ENCODE data around the gene ZNF536.

ZNF536 gene

DNA sequence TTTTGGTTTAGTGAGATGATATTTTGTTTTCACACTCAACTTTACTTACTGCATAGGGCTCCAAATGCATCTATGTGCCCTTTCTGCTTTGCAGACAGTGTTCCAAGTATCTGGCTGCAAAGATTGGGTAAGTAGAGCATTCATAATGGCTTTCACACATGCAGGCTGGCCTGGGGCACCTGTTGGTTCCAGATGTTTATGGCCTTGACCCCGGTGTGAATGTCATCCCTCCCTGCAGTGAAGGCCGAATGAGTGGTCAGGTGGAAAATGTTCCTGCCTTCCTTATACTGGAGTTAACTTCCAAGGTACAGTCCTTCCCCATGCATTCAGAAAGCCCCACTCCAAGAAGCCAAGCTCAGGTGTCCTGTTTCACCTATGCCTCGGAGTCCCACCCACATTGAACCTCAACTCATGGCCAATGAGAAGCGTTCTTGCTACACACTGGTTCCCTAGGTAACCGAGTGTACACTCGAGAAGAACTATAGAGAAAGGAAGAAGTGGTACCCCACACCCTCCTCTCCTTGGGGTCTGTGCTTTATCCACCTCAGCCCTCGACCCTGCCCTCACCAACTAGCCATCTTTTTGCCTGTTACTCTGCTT, 23.0 kb upstream of the ZNF536 start:
- H3K27ac ChIP-seq (ENCODE audit: low read length) = no peak overlapping the region
- H3K36me3 ChIP-seq (replicated peaks; ENCODE audit: insufficient read depth, low read length) = no peaks in the 10 kb centered on the region
- no peak overlapping the region for H3K4me2 ChIP-seq (ENCODE audit: low read depth, low read length)
- no peak overlapping the region for H3K4me3 ChIP-seq (ENCODE audit: low read length)
- H3K27me3 ChIP-seq (replicated peaks; ENCODE audit: insufficient read depth, low read length) = peaks cover 76% of the 10 kb centered on the region
- H2AFZ ChIP-seq (ENCODE audit: low read length) = no peak overlapping the region
- no peak for DNase-seq
- H3K4me1 ChIP-seq (ENCODE audit: low read length) = no peaks in the 10 kb centered on the region
- no peaks in the 10 kb centered on the region for H3F3A ChIP-seq (ENCODE audit: insufficient read depth, low read length)
- TF ChIP-seq EZH2phosphoT487 (IDR thresholded peaks at IDR 0.05; ENCODE audit: low read length) = no peak
- TF ChIP-seq CTCF (IDR thresholded peaks at IDR 0.05; ENCODE audit: low read length) = no peak
- TF ChIP-seq EZH2 (optimal IDR thresholded peaks at IDR 0.05; ENCODE audit: low read depth, low read length) = no peak
- H3K9ac ChIP-seq (ENCODE audit: low read length) = no peak overlapping the region
- H3K9me2 ChIP-seq (replicated peaks; ENCODE audit: insufficient read depth, low read length) = no peaks in the 10 kb centered on the region
- no peaks in the 10 kb centered on the region for H3K9me3 ChIP-seq (replicated peaks; ENCODE audit: insufficient read depth, low read length)
- H3K79me2 ChIP-seq (ENCODE audit: low read length) = no peaks in the 10 kb centered on the region
- no peaks in the 10 kb centered on the region for H4K20me1 ChIP-seq (ENCODE audit: insufficient read depth, low read length)

DNA sequence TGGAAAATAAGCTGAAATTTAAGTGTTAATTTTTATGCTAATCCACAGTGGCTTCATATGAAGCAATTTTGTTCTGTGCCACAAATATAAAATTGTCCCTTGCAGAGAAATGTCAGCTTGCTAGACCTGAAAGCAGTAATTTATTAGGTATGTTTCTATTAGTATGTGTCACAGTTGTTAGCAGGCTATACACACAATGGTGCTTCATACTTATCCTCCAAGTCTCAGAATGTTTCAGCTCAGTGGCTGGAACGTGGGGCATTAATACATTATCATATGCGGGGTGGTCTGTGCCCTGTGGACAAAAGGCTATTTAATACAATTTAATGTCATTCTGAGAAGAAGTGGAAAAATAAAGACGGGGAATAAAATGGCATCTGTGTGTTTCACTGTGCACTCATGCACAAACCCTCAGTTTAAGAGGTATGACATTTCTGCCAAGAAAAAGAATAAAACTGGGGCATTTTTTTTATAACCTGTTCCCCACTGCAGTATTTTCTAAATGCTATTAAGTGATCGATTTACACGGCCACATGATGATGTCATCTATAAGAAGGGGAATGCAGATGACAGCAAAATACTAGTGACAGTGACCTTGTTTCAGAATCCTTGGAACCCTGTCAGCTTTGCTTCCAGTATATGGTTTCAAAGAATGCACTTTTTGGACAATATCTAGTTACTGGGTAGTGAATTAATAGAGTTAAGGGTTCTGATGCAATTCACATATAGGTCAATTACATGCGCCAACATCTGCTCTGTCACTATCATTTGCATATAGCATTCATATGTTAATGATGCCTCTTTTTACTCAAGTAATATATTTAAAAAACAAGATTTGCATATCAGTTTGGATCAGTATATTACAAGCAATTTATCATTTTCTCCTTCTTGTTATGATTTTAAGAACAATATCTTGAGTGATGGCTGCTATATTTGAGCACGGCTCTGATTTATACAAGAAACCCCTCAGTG, 21.2 kb upstream of the ZNF536 start:
- Histone ChIP-seq H2AFZ (ENCODE audit: low read length) (no peak overlapping the region), H3K27ac (ENCODE audit: low read length) (no peak overlapping the region), H3F3A (ENCODE audit: insufficient read depth, low read length) (no peaks in the 10 kb centered on the region), H4K20me1 (ENCODE audit: insufficient read depth, low read length) (no peaks in the 10 kb centered on the region), H3K79me2 (ENCODE audit: low read length) (no peaks in the 10 kb centered on the region), H3K4me3 (ENCODE audit: low read length) (no peak overlapping the region), H3K4me1 (ENCODE audit: low read length) (no peaks in the 10 kb centered on the region), H3K36me3 (replicated peaks; ENCODE audit: insufficient read depth, low read length) (no peaks in the 10 kb centered on the region), H3K27me3 (replicated peaks; ENCODE audit: insufficient read depth, low read length) (peaks cover 83% of the 10 kb centered on the region), H3K9ac (ENCODE audit: low read length) (no peak overlapping the region), H3K9me3 (replicated peaks; ENCODE audit: insufficient read depth, low read length) (no peaks in the 10 kb centered on the region), H3K4me2 (ENCODE audit: low read depth, low read length) (no peak overlapping the region), H3K9me2 (replicated peaks; ENCODE audit: insufficient read depth, low read length) (no peaks in the 10 kb centered on the region)
- no peak for DNase-seq
- TF ChIP-seq EZH2 (optimal IDR thresholded peaks at IDR 0.05; ENCODE audit: low read depth, low read length) = no peak

DNA sequence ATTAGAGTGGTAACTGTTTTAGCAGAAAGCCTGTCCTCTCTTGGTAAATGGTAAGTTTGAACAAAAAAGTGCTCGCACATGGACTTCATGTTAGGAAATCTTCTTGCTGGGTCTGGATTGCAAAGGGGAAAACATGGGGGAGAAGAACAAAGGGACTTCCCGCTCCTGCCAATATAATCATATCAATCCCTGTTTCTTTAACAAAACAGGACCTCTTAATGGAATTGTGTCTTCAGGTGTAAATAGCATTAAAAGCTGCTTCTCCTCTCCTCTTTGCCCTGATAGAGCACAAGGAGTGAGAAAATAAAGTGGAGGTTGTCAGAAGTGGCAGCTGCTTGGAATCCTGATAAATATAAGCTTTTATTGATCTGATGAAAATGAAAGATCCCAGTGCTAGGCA, 20.4 kb upstream of the ZNF536 start:
- Histone ChIP-seq H3K36me3 (replicated peaks; ENCODE audit: insufficient read depth, low read length) (no peaks in the 10 kb centered on the region), H3K27ac (ENCODE audit: low read length) (no peak overlapping the region), H3K4me3 (ENCODE audit: low read length) (no peak overlapping the region), H3K79me2 (ENCODE audit: low read length) (no peaks in the 10 kb centered on the region), H3K9me2 (replicated peaks; ENCODE audit: insufficient read depth, low read length) (no peaks in the 10 kb centered on the region), H3K9me3 (replicated peaks; ENCODE audit: insufficient read depth, low read length) (no peaks in the 10 kb centered on the region), H3F3A (ENCODE audit: insufficient read depth, low read length) (no peaks in the 10 kb centered on the region), H3K27me3 (replicated peaks; ENCODE audit: insufficient read depth, low read length) (peaks cover 86% of the 10 kb centered on the region), H3K9ac (ENCODE audit: low read length) (no peak overlapping the region), H2AFZ (ENCODE audit: low read length) (no peak overlapping the region), H3K4me2 (ENCODE audit: low read depth, low read length) (no peak overlapping the region), H4K20me1 (ENCODE audit: insufficient read depth, low read length) (no peaks in the 10 kb centered on the region), H3K4me1 (ENCODE audit: low read length) (no peaks in the 10 kb centered on the region)
- TF ChIP-seq EZH2phosphoT487 (IDR thresholded peaks at IDR 0.05; ENCODE audit: low read length) = no peak
- TF ChIP-seq EZH2 (optimal IDR thresholded peaks at IDR 0.05; ENCODE audit: low read depth, low read length) = no peak
- TF ChIP-seq CTCF (IDR thresholded peaks at IDR 0.05; ENCODE audit: low read length) = no peak
- DNase-seq = no peak
